RCC 7860 (cell line): ENCODE results near the gene ACTR3.
A peak's percentile ranks its signal among the peaks of the same experiment; 100 is the strongest.
"Not testable (repeated sequence)": the region's sequence is repeated elsewhere in the genome, so short reads cannot be mapped to it uniquely, and the experiment has no call there.

Experiments used
- DNase-seq: peaks from one replicate; pipeline ENCODE4 v3.0.0-alpha.2; 2015; ENCODE audit warnings: low spot score
- FAIRE-seq: peaks from 2 replicates; lab custom pipeline; 2012; peaks lifted over from hg19 to GRCh38; lab: Jason Lieb, UNC

Gene ACTR3

GRCh38 chr2:113899166-113899565 lies 9.3 kb downstream of the ACTR3 start:
- FAIRE-seq: no peak
- DNase-seq: no peak

GRCh38 chr2:113901943-113902342 lies 12.1 kb downstream of the ACTR3 start:
- FAIRE-seq: no peak

GRCh38 chr2:113905886-113906285 lies 16.0 kb downstream of the ACTR3 start:
- FAIRE-seq (no peak), DNase-seq (no peak)

More at GRCh38 chr2:113901943-113902342, 12.1 kb downstream of the ACTR3 start:
- no peak for DNase-seq

GRCh38 chr2:113906647-113907046 lies 16.8 kb downstream of the ACTR3 start:
- FAIRE-seq: no peak
- DNase-seq: no peak

DNA sequence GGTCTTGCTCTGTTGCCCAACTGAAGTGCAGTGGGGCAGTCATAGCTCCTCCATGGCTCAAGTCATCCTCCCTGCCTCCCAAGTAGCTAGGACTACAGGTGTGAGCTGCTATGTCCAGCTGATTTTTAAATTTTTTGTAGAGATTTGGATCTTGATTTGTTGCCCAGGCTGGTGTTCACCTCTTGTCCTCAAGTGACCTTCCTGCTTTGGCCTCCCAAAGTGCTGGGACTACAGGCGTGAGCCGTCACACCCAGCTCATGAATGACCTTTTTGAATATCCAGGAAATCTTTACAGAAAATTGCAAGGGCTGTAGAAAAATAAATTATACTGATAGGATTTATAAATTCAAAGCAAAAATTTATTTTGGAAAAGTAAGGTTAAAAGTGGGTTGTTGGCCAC lies 17.4 kb downstream of the ACTR3 start:
- no peak for FAIRE-seq
- no peak for DNase-seq

- no peak for DNase-seq
- FAIRE-seq: no peak
These were observed 20.3 kb downstream of the ACTR3 start for GRCh38 chr2:113910110-113910717.

GRCh38 chr2:113910967-113911678 lies 21.2 kb downstream of the ACTR3 start:
- FAIRE-seq: peak; percentile 89

DNA sequence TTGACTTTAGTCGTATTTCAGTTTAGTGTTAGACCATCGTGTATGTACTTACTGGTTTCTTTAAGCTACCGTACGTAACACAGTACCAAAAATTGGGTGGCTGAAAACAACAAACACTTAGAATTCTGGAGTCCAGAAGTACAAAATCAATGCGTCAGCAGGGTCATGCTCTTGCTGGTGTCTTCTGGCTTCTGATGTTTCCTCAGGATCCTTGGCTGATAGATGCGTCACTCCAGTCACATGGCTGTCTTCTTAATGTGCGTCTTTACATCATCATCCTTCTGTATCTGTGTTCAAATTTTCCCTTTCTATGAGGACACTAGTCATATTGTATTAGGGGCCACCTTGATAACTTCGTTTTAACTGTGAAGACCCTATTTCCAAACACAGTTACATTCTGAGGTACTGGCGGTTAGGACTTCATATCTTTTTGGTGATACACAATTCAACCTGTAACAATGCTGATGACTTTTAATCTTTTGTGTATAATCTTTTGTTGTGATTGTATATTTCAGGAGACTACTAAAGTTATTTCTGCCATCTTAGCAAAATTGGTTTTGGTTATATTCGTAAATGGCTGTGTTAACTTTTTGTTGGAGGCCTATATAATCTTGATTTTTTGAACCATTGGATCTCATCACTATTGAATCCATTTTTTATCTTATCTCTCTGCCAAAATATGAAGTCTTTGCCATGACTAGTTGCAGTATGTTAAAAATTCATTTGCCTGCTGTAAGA lies 25.4 kb downstream of the ACTR3 start:
- DNase-seq (no peak), FAIRE-seq (no peak)

More at GRCh38 chr2:113910967-113911678, 21.2 kb downstream of the ACTR3 start:
- DNase-seq: no peak

- FAIRE-seq (no peak), DNase-seq (no peak)
These were observed 28.3 kb downstream of the ACTR3 start for GRCh38 chr2:113918229-113918628.

GRCh38 chr2:113920996-113921395 lies 31.1 kb downstream of the ACTR3 start:
- FAIRE-seq: no peak
- DNase-seq: no peak

DNA sequence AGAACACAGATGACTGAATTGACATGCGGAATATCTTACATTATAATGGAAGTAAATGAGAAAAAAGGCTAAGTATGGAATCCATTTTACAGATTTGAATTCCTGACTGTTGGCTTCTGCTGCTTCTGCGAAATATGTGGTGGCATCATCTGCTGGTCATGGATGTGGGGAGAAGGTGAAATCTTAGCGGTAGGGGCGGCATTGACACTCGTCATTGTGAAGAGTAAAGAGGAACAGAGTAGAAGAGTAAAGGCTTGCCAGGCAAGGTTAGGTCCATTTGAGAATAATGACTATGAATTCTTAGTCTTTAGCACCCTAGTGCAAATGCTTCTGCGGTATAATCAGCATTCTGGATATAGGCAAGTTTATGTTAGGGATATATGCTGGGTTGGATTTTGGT lies 32.4 kb downstream of the ACTR3 start:
- FAIRE-seq: no peak
- no peak for DNase-seq

DNA sequence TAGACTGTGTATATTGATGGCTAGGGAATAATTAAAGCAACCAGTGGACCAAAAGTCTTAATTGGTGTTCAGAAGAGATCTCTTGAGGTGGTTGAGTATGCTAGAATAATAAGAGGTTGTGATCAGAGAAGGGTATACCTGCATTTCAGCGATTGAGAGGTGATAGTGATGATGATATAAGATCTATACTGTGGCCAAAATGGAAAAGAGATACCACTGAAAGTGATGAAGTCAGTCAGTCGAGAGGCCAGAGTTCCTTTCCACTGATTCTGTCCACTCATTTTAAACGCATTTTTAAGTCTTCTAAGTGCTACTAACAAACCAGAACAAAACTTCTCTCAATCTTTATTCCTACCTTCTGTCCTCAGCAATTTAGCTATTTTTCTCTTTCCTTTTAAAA lies 32.9 kb downstream of the ACTR3 start:
- no peak for DNase-seq
- no peak for FAIRE-seq

DNA sequence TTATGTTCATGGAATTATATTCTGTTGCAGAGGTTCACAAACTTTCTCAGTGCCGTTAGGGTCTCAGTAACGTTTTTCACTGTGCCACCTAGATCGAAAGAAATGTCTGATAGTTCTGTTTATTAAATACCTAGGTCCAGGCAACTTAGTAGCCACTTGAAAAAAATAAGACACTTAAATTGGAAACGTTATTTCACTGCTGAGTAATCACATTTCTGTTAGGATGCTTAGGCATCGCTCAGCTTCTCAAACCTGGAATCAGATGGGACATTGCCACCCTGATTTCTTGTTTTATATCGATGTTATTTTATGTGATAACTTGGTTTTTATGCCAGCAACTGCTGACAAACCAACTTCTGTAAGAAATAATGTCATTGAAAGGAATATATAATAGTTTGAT lies 36.0 kb downstream of the ACTR3 start:
- no peak for FAIRE-seq
- no peak for DNase-seq

GRCh38 chr2:113926314-113926713 lies 36.4 kb downstream of the ACTR3 start:
- FAIRE-seq (no peak), DNase-seq (no peak)

- DNase-seq: no peak
- FAIRE-seq: no peak
These were observed 40.6 kb downstream of the ACTR3 start for GRCh38 chr2:113930448-113930847.

DNA sequence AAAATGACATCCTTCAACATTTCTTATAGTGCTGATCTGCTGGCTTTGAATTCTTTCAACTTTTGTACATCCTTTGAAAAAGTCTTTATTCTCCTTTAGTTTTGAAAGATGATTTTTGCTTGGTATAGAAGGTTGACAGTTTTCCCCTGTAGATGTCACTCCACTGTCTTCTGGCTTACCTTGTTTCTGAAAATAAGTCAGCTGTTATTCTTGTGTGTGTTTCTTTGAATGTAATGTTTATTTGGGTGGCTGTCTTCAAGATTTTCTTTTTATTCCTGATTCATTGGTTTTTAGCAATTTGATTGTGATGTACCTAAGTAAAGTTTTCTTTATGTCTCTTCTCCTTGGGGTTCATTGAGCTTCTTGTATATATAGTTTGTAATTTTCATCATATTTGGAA lies 47.6 kb downstream of the ACTR3 start:
- FAIRE-seq: no peak

GRCh38 chr2:113940891-113941290 lies 51.0 kb downstream of the ACTR3 start:
- FAIRE-seq (no peak), DNase-seq (no peak)

More for the DNA sequence above, 47.6 kb downstream of the ACTR3 start:
- DNase-seq: no peak

DNA sequence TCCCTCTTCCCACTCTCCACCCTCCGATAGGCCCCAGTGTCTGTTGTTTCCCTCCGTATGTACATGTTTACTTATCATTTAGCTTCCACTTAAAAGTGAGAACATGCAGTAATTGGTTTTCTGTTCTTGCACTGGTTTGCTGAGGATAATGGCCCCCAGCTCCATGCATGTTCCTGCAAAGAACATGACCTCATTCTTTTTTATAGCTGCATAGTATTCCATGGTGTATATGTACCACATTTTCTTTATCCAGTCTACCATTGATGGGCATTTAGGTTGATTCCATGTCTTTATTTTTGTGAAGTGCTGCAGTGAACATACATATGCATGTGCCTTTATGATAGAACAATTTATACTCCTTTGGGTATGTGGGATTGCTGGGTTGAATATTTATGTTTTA lies 55.9 kb downstream of the ACTR3 start:
- FAIRE-seq, DNase-seq: not testable (repeated sequence)

DNA sequence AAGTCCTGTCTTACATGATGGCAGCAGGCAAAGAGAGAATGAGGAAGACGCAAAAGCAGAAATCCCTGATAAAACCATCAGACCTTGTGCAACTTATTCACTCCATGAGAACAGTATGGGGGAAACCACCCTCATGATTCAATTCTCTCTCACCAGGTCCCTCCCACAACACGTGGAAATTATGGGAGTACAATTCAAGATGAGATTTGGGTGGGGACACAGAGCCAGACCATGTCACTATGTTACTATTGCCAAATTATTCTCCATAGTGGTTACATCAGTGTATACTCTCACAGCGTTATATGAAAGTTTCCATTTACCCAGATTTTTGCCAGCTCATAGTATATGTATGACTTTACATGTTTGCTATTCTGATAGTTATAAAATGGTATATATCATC lies 61.0 kb downstream of the ACTR3 start:
- not testable (repeated sequence) for FAIRE-seq, DNase-seq

GRCh38 chr2:113961000-113961399 lies 71.1 kb downstream of the ACTR3 start:
- DNase-seq: no peak
- FAIRE-seq: no peak

GRCh38 chr2:113962692-113963480 lies 73.0 kb downstream of the ACTR3 start:
- FAIRE-seq: no peak
- DNase-seq: no peak
